NT2/D1 (cell line): ENCODE data around the gene IRX4.

ENCODE experiments used
- SUZ12 ChIP-seq: IDR thresholded peaks from 2 replicates; pipeline ENCODE4 v1.6.1; 2011; ENCODE audit not compliant: insufficient read length, insufficient read depth; ENCODE audit errors: extremely low read depth
- YY1 ChIP-seq: IDR thresholded peaks from 2 replicates; pipeline ENCODE4 v1.6.1; 2011; ENCODE audit not compliant: insufficient read length, insufficient read depth
- ZNF274 ChIP-seq: IDR thresholded peaks from 2 replicates; pipeline ENCODE4 v1.6.1; 2011; ENCODE audit warnings: mild to moderate bottlenecking, low read depth, low read length

GRCh38 chr5:1891391-1891790 lies 8.7 kb upstream of the IRX4 start:
- TF ChIP-seq YY1: no peak
- TF ChIP-seq ZNF274: no peak
- TF ChIP-seq SUZ12: no peak
